Daoy (cell line): ENCODE measurements around the gene ZPR1. TPM values are rescaled to one million over a fixed set of nuclear protein-coding genes. Genes with fewer than 3 reads are reported as not detected.

ENCODE experiments used
- DNase-seq: peaks from one replicate; pipeline ENCODE4 v3.0.0-alpha.2; 2015; ENCODE audit warnings: low read depth
- total RNA-seq: library from RNA; depleted of rRNA; stranded (reverse); fragments of >200 nt; shearing (Covaris generic); gene quantifications from 2 replicates; pipeline ENCODE4 v1.2.3, GENCODE V29; 2014

The ZPR1 gene
- total RNA-seq, 1 experiment from 2014 or later, result 84.1 TPM

DNA sequence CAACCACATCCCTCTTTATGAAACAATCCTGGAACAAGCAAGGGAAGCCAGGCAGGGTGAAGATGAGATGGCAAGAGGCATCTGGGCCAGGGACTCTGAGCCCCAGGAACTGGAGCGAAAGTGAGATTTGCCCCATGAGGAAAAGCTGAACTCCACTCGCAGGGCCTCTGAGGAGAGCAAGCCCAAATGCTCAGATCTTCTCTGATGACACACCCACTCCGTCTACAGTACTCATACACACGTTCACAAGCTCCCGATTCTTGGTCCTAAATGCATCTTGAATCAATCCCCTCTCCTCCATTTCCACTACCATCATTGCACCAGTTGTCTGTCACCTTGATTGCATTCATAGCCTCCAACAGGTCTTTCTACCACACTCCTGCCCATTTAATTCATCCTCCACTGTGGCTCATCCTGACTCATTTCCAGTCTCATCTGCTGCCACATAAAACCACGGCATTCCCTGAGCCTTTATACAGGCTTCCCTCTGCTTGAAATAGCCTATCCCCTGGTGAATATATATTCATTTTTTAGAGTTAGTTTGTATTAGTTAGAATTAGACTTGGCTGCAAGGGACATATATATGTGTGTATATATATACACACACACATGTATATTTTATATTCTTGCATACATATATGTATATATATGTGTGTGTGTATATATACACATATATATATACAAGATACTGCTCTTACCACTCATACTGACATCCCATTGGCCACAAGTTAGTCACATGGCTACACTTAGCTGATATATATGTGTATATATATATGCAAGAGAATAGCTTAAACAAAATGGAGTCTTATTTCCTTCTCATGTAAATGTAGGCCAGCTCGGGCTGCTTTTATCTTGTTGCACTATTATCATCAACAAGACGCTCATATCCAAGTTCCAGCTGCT lies 5.3 kb upstream of the ZPR1 start:
- DNase-seq, result peak; percentile 59

DNA sequence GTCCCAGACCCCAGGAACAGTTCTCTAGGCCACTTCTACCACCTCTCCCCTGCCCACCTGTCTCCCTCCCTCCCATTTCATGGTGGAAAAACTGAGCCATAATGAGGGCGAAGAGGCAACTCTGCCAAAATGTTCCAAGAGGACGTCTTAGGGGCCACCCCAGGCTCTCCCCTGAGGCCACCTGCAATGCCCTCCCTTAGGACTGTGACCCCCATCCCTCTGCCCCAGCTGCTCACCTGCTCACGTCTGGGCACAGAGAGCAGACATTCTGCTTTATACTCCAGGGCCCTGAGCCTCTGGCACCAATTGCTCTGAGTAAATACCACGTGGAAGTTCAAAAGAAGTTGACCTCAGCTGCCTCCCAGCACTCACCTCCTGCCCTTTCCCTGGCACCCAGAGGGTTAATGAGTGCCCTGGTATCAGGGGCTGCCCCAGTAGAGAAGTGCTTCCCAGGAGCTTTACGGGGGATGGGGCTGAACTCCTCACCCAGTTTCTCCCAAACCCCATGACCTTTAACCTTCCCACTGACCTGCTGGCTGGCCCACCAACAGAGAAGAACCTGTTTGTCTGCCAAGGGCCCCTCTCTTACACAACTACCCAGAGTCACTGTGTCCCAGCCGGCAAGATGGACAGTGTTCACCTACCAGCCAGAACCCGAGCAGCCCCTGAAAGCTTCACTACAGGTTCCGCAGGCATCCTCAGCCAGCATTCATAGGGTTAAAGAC lies 4.5 kb upstream of the ZPR1 start:
- DNase-seq, result no peak

DNA sequence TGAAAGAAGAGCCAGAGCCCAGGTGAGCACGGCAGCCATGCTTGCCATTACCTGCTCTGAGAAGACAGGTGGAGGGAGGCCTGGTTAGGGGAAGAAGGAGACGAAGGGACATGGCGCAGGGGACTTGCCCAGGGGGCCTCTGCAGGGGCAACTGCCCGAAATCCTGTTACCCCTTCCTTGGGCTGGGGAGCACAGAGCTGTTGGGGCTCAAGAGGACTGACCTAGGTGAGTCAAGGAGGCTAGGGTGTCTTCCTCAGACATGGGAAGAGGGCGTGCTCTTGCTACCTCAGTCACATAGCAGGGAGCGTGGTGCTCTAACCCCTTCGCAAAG lies 4.0 kb upstream of the ZPR1 start, which contains the start of gene APOA5:
Gene APOA5, minus strand, starts transcription at position 67 of the 331 bp plus-strand sequence. Its CDS starts 19 bp downstream, at position 48.
- no peak for DNase-seq

DNA sequence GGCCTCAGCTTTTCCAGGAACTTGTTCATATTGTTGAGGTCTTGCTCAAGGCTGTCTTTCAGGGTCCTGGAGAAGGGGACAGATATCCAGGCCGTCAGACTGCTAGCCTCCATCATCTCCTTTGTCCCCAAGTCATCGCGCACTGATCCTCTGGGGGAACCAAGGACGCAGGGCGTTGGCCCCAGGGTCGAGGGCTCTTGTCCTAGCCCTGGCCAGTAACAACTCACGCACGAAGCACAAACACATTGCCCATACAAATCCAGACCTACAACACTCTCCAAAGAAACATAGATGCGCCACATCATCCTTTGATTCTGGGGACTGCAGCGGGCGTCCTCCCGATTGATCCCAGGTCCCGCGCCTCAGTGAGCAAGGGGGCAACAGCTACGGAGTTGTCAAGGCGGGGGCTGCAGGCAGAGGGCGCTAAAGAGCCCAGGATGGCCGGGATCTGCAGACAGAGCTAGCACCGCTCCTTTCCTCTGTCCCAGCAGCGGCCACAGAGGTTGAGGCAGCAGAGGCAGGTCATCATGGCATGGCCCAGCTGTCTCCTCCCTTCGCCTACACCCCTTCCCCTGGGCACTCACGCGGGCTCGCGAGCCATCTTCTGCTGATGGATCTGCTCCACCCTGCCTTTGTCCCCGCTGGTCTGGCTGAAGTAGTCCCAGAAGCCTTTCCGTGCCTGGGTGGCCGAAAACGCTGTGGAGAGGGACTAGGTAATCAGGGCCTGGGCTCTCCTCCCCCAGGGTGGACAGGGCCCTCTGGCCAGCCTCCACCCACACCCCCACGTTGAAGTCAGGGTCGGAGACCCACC lies 3.4 kb upstream of the ZPR1 start:
- DNase-seq, result peak; percentile 65

DNA sequence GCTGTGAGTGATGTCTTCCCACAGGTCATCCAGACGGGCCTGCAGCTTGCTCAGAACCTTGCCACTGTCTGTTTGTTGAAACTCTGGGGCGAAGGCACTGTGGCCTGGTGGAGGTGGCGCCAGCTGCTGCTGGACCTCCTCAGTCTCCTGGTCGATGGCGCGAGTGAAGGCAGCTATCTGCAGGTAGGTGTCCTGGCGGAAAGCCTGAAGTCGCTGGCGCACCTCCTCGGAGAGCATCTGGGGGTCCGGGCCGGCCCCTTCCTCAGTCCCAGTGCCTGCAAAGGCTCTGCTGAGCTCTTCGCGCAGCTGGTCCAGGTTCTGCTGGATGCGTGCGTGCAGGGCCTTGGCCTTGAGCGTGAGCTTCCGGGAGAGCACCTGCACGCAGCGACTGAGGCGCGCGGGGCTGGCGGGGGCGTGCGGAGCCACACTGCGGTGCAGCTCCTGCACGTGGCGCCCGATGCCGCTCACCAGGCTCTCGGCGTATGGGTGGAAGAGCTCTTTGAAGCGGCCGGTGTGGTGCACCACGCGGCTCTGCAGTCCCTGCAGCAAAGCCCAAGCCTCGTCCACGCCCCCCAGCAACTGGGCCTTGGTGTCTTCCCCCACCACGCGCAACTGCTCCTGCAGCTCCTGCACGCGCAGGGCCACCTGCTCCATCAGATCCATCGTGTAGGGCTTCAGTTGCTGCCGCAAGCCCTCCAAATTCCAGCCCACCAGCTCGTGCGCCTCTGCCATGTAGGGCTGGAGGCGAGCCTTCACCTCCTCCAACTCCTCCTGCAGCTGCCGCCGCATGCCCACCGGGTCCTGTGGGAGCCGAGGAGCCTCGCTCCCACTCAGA lies 2.6 kb upstream of the ZPR1 start:
- DNase-seq, result no peak

DNA sequence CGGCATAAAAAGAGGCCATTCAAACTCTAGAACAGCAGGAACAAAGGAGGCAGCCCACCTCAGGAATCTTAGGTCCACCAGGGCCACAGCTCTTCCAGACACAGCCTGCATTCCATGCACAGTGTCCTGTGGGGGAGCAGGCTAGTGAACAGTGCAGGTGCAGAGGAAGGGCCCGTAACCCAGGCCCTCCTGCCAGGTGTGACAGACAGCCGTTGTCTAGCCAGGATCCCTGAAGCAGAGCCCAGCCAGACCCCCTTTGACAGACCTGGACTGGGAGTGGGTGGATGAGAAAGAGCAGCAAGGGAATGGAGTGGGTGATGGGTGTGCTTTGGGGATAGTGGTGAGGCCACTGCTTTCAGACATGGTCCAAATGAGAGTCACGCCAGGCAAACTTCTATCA lies 1.2 kb upstream of the ZPR1 start:
- no peak for DNase-seq

DNA sequence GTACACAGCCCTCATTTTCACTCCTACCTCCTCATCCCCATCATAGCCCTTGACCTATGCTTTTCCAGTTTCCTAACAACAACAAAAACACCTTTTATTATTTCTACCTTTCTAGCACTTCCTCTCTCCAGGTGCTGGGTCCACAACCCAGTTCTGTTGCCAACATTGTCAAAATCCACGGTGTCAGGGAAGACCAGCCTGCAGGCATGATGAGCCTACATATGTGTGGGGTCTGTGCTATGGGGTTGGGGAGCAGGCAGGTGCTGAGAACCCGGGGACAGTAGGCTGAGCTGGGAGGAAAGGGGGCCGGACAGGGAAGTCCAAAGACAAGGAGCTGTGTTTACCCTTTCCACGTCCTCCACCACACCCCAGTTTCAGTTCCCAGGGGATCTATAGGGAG lies 711 bp upstream of the ZPR1 start:
- no peak for DNase-seq

DNA sequence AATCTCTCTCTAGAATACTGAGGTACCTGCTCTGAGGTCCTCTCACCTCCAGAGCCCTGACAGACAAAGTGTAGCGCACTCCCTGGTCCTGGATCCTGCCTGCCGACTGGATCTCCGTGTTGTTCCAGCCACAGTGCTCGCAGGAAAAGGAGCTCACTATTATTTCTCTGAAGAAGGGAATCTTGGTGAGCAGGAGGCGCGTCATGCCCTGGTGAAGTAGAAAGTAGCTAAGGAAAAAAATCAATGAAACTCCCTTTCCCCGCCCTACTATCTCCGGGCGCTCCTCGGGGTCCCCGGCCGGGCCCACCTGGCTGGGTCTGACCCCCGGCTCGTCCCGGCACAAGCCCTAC lies 412 bp downstream of the ZPR1 start:
- no peak for DNase-seq

DNA sequence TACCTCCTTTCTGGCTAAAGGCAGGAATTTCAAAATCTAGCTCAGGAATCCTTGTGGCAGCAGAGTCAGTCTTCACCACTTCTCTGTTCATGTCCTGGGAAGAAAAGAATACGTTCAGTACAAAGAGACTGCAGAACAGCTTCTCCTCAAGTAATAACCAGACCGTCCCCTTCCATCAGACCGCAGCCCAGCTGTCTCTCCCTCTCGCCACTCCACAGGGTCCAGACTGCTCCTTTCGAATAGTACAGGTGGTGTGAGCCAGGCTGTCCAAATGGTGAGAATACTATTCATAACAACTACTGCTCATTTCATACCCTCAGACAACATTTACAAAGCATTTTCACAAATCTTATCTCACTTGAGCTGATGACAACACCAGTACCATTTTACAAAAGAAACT lies 857 bp downstream of the ZPR1 start:
- no peak for DNase-seq

DNA sequence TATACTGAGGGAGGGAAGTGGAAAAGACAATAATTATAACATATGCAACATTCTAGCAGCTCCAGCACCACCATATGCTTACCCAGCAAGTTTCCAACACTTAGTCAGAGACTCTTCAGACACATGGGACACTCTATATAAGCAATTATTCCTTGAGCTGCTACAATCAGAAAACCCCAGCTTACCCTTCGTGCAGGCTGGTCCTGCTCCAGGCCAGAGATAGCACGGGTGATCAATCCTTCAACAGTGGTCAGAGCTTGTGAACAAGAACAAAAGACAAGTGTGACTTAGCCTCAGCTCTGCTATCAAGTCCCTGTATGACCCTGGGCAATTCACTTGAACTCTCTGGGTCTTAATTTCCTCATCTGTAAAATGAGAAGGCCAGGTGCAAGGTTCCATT lies 1.5 kb downstream of the ZPR1 start:
- DNase-seq, result no peak

DNA sequence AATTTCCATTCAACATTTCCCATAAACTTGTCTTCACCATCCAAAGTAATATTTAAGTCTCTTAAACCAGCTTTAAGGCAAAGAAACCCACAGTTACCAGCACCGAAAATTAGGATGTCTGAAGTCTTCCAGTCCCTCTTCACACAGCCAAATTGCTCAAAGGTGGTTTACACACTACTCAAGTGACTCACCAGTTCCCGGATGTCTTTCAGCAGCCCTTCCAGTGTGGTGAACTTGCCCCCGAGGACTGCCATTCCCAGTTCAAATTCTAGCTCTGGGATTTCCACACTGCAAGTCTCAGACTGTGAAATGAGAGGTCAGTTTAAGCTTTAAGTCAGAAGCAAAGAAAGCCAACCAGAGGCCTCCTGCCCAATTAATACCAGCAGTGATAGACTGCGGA lies 5.1 kb downstream of the ZPR1 start:
- peak; percentile 39 for DNase-seq

DNA sequence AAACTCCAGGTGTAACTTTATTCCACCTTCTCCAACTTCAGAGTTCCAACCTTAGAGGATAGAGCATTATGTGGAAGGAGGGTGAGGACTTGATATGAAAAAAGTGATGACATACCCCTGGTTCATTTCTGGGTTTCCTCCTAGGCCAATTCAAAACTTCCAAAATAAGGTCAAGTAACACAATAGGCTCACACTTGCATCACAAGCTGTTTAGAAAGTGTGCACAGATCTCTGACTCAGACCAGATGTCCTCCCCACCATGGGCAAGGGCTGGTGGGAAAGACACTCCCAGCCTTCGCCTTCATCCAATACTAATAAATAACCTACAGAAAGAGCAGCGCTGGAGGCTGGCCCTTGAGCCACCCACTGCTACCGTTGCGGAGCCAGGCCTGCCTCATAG lies 9.3 kb downstream of the ZPR1 start:
- DNase-seq, result no peak

DNA sequence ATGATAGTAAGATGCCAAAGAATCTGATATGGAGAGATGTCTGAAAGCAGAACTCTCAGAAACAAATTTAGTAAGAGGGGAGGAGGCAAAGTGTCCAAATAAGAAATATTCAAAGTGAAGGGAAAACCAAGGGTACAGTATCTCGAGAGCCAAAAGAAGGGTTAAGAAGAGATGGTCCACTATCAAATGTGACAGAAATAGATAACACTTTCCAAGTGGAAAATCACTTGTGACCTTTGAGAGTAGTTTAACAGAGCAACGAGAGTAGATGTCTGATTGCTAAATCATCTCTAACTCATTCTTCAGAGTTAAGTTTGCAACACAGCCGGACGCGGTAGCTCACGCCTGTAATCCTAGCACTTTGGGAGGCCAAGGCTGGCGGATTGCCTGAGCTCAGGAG lies 10.8 kb downstream of the ZPR1 start:
- no peak for DNase-seq

DNA sequence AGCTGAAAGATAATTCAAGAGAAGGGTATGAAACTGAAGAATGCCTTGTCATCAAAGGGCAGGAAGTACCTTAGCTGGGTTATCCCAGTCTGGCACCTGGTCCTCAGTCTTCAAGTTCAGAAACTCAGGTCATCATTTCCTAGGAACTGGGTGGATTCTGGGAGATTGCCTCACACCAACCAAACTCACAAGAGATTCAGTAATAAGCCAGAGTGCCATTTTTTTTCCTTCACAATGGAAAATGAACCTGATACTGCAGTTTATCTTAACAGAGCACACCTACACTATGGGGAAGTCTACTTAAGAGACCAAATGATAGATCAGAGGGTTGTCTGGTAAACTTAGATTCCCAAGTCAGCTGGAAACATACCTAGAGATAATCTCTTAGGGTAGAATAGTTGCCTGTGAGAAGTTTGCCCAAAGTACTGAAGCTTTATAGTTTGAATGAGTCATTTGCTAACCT lies 11.3 kb downstream of the ZPR1 start:
- DNase-seq, result no peak

DNA sequence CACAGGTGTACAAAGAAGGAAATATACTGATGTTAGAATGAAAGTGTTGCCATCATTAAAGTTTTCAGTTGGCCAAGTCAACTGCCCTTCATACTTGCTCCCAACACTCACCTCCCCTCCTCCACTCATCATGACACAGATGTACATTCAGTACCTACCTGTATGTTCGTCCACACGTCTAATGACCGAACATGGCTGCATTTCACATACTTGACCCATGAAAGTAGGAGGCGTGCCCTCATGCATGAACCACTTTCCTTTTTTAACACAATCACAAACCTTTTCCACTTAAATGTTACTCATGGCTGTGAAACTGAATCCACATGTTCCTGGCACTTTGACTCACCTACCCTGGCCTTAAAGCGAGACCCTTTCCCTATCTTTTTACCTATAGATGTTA lies 11.8 kb downstream of the ZPR1 start:
- DNase-seq, result no peak

DNA sequence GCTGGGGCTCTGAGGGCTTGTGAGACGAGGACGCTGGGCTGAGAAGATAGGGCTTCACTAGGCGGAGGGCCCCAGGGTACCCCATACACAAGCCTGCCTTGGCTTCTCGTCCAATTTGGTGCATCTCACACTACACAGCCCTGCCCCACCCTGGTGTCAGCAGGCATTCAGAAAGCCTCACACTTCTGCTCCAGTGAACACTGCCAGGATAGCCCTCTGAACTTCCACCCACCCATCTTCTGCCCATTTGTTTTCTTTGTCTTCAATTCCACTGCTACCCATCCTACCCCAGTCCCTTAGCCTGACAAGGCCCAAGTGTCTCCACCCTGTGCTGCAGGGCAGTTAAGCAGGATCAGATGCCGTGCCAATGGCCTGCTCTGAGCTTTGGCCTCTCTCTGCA lies 13.2 kb downstream of the ZPR1 start:
- DNase-seq, result no peak

DNA sequence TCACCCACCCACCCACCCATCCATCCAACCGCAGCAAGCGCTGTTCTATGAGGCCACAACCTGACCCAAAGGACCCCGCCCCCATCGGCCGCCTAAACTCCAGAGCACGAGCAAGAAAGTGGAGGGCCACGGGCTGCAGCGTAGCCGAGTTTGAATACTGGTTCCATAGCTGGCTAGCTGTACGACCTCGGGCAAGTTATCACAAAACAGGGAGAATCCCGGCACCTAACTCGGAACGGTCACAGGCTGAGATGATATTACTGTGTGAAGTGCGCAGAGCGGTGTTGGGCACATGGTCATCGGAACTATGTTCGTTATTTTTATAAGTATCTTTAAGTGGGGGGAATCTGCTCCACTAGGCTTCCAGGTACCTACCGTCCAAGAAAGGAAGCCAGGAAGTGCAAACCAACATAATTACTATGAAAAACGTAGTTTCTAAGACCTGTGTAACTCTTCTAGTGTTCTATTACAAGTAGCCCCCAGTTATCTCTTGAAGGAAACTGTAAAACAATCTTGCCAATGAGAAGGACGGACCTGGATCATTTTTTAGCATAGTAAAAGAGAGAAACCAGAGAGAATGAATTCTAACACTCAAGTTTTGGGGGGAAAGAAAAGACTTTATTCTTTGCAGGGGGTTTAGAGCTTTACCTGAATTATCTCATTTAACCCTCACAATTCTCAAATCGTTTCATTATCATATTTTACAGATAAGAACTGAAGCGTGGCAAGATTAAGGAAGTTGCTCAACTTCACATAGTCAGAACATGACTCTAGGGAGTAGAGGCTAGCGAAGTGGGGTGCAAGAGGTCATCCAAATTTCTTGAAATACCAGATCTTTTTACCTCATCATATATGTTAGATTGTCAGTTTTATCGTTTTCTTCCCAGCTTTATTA lies 14.4 kb downstream of the ZPR1 start:
- DNase-seq, result no peak

DNA sequence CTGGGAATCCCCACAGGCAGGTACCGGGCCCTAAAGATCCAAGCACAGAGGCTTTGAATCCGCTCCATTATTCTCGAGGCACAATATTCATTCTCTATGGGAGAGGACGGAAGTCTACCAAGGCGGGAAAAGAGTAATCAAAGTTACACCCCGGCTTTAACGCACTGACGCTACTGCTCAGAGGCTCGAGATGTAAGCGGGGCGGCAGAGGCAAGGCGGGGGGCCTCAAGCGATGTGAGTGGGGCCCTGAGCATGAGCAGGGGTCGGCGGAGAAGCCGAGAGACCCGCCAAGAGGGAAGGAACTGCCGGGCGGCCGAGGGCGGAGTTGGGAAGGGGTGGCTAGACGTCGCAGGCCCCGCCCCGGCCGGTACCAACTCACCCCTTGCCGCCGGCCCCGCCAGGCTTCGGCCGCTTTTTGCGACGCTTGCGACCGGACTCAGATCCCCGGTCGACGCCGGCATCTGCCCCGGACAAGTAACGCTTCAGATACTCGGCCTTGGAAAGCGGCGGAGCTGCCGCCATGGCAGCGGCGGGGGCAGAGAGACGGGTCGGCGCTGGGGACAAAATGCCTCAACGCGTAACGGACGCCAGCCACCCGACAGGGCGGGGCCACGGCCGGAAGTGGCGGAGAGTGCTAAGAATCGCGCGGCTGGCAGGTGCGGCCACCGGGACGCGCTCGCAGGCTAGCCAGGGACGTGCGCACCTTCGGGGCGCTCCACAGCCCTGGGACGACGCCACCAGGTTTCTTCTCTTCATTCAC lies 15.2 kb downstream of the ZPR1 start, which contains the start of gene BUD13:
Gene BUD13, minus strand, starts transcription at position 545 of the 760 bp plus-strand sequence. Its CDS starts 23 bp downstream, at position 522.
- peak; percentile 94 for DNase-seq

DNA sequence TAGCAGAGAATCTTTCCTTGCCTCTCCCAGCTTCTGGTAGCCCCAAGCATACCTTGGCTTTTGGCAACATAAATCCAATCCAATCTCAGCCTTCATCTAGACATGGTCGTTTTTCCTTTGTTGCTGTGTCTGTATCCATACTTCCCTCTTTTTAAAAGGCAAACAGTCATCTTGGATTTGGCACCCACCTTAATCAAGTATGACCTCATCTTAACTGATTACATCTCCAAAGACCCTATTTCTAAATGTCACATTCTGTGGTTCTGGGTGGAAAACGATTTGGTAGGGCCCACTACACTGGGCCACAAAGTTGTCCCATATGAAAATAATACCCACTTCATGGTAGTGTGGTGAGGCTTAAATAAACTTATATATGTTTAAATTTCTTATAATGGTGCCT lies 15.9 kb downstream of the ZPR1 start:
- no peak for DNase-seq

DNA sequence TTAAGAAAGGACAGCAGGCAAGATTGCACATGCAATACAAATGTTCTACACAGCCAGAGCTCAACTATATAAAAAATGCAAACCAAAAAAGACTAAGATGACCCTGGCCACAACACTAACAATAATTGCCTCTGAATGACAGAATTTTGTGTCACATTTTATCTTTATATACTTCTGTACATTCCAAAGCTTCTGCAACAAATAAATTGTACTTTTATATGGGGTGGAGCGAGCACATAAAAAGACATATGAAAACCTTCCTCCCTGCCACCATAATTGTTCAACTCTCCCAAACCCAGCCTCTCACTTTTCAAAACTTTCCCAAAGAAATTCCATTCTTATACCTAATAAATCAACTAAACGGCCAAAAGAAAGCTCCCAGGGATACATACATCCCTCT lies 25.7 kb downstream of the ZPR1 start:
- DNase-seq, result no peak
